Astrocyte of the hippocampus (primary cell): ENCODE measurements around the gene FAM3D.
A peak's percentile ranks its signal among the peaks of the same experiment; 100 is the strongest.

Experiments
- DNase-seq: peaks from one replicate; pipeline ENCODE4 v3.0.0; 2011; ENCODE audit warnings: low read depth, low spot score

Gene FAM3D

DNA sequence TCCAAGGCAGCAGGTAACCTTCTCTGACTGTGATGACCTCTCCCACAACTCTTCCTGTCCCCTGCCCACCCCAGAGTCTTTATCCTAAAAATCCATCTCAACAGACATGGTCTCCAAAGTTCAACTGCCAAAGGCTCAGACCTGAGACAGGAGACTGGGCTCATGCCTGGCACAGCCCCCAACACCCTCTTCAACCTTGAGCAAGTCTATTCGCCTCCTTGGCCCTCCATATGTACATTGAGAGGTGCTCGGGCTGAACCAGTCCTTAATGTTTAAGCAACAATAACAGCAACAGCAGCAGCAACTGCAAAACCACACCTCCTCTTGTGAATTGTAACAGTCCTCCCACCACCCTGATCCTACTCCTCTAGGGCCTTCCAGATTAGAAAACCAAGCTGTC lies 9.9 kb downstream of the FAM3D start:
- DNase-seq: no peak

GRCh38 chr3:58654466-58654865 lies 12.1 kb downstream of the FAM3D start:
- DNase-seq: no peak

GRCh38 chr3:58652624-58653023 lies 13.9 kb downstream of the FAM3D start:
- DNase-seq: no peak

GRCh38 chr3:58651276-58651675 lies 15.3 kb downstream of the FAM3D start:
- no peak for DNase-seq

DNA sequence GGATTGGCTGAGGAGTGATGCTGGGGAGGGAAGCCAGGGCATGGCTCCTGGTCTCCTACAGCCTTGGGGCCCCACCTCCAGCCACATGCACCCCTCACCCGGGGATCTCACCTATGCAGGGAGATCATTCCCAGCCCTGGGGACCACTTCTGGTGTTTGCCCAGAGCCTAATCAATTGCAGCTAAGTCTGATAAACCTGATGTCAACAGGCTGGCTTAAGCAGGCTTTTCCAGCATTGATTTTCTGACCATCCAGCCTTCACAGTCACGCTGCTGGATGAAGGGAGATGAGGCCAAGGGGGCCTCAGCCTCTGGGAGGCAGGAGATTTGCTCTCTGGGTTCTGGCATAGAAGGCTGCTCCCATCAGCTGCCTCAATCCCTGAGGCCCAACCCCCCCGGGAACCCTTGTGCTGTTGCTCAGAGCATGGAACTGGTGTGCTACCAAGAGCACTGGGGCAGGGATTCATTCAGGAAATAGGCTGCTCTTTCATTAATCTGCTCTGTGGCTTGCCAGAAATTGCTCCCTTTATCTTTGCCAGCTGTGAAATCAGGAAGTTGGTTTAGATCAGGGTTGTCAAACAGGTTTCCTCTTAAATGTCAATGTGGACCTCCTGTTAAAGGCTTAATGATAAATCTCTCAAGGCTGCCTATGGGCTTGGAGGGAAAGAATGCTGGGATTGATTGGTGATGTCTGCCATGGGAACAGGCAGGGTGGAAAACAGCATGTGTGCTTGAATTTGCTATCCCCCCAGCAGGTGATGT lies 19.0 kb downstream of the FAM3D start:
- DNase-seq: no peak

DNA sequence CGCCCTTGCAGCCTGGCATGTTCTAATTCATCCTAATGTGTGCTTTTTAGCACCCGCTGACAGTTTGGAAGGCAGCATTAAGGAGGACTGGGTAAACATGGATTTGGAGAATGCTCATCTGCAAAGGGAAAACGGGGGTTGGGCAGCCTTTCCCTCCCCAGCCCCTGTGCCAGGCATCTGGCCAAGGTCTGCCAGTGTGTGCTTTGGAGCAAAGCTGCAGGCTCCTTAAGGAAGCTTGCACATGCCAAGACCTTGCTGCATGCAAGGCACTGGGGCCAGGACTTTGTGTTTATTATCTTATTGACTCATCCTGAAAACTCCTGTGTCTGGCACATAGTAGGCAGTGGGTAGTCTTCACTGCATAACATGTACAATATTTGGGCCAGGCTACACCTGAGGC lies 20.1 kb downstream of the FAM3D start:
- peak; percentile 13 for DNase-seq

DNA sequence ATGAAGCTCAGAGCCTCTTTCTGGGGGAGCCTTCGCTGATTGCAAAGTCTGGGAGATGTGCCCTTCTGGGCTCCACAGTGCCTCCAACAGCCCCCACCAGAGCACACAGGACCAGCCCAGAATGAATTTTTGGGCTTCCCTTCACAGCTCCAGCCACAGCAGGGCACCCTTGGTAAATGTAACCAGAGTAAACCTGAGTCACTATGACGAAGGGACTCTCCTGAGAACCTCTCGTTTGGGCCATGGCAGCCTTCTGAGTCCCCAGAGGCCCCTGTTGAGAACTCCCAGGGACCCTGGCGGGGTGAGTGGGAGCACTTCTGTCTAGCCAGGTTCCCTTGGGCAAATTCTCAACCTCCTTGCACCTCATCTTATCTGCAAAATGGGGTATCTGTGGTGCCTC lies 20.8 kb downstream of the FAM3D start:
- DNase-seq: no peak

GRCh38 chr3:58642846-58643245 lies 23.7 kb downstream of the FAM3D start:
- DNase-seq: no peak

DNA sequence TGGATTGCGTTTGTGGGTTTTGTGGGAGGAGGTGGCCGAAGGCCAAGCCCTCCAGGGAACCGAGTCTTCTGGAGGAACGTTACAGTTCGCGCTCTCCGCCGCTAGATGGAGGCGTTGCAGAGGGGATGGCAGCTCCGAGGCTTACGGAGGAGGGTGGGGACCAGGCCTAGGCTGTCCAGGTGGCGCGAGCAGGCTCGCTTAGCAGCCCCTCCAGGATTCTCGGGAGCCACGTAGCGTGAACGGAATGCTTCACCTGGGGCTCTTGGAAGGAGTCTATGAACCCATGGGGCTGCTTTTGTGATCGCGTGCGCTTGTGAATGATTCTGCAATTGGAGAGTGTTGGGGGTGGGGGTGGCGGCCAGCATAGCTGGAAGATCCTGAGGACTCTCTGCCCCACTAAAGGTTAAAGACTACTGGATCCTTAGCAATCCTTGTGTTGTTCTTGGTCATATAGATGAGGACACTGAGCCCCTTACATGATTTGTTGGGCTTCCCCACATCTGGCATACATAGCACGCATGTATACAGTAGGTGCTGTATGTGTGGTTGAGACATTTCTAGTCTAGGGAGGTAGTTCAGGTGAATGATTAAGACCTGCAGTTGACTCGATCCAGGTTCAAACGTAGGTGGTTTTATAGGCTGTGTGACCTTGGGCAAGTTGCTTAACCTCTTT lies 25.7 kb downstream of the FAM3D start:
- peak; percentile 91 for DNase-seq

DNA sequence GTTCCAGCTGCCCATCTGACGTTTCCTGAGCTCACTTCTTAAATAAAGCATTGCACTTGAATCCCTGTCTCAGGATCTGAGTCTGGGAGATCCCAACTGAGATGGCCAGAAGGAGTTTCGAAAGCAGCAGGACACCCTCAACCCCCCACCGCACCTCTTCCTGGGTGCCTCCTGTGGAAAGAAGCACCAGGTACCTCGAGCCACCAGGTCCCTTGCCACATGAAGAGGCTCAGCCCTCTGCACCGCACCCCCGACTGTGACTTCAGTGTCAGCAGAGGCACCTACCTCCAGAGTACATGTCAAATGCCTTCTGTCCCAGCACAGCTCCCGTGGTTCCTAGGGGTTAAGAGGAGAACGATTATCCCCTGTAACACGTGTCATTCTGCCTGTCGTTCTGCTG lies 26.7 kb downstream of the FAM3D start:
- DNase-seq: no peak

DNA sequence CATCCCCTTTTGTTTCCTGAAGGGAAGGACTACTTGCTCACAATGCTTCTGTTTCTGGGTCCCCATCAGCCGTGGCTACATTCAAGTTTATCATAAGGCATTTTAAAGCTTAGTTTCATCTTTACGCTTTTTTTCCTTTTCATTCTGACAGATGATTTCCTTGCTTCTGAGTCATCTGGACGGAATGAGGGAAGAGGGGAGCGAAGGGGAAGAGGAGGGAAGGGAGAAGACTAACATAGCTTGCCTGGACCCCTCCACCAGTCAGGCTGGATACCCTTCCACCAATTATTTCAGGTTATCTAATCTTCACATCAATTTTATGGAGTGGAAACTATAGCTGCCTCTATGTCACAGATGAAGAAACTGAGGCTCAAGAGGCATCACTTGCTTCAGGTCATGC lies 27.6 kb downstream of the FAM3D start:
- no peak for DNase-seq

DNA sequence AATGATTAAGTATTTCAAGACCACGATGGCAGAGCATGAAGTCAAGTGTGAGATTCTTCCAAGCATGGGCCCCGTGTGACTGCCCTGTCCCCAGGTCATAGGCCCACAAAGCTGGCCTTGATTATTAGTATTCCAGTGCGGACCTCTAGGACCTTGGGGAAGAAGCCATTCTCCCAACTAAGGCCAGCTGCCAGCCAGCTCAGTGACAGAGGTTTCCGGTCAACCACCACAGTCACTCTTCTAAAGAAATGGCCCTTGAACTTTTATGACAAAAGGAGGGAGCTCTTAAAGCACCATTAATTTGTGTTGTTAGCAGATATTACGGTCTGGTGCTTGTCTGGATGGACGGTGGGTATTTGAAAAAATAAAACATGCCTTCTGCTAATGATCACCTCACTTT lies 28.0 kb downstream of the FAM3D start:
- no peak for DNase-seq

- DNase-seq: no peak
Observed at GRCh38 chr3:58637509-58637908, 29.1 kb downstream of the FAM3D start.

DNA sequence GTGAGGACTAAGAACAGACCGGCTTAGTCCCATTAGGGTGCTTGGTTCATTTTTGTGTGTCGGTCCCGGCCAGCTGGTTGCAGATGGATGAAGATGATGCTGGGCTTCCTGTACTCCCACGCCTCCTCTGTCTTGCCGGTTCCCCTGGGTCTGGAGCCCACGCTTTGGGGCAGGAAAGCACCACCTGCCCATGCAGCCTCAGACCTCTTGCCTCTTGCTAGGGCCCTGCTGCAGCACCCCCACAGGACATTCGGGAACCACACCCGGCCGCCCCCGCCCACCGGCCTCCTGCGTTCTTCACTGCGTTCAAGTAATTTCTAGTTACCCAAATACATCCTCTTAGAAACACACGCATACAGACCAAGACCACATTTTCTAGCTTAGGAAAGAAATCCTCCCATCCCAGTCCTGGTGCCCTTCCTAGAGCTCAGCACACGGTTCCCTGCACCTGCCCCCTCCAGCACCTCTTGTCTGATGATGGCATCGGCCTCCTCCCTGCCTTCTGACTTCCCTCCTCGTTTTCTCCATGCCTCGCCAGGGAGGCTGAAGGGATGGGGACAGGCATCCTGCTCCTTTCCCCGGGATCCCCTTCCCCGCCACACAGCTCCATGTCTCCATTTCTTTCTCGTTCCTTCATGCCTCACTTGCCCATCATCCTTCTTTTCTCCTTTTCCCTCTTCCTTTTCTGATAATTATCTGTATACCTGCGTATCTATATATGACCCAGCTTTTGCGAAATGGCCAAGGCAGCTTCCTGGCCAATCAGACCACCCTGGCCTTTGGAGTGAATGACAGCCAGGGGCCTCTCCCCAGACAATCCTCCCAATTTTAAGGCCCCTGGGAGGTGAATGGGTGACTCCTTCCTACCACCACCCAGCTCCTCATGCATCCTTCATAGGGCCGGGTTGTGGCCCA lies 30.9 kb downstream of the FAM3D start:
- no peak for DNase-seq

DNA sequence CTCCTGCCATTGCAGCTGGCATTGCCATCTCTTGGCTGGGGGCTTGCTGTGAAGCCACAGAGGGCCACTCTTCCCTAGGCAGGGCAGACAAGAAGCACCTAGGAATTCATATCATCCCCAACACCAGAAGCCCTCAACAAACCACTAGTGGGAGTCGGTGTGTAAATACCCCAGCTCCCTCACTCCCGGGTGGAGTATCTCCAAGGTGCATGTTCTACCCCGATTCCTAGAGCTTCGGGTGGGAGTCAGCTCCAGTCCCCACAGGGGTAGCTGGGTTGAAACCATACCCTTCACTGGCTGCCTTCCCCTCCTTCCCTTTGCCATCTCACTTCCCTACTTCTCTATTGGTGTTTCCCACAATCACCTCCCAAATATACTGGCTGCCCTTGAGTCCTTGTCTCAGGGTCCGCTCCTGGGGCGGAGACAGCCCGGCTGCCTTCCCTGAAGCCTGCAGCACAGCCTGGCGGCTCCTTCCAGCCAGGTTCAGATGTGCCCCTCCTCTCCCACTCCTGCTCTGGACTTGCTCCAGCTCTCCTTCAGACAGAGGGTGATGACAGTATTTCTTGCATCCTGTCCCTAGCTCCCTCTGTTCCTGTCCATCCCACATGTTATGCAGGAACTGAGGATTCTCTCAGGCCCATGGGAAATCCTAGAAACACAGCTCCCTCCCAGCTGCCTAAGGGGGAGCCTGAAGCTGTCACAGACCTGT lies 33.3 kb downstream of the FAM3D start:
- no peak for DNase-seq

DNA sequence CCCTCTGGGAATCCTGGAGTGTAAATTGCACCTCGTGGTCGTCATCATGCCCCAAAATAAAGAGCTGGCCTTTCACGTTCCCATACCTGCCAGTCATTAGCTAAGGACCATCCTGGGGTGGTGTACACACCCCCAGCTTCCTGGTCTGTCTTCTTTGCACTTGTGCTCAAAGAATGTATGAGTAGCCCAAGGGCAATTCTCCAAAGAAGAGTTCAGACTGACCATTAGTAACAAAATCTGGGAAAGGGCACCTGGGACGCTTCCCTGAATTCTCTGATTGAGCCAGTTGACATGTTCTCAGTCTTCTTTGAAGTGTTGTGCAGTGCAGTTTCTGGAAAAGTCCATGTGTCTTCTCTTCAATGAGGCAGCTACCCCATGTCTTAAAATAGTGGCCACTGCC lies 34.8 kb downstream of the FAM3D start:
- DNase-seq: no peak

DNA sequence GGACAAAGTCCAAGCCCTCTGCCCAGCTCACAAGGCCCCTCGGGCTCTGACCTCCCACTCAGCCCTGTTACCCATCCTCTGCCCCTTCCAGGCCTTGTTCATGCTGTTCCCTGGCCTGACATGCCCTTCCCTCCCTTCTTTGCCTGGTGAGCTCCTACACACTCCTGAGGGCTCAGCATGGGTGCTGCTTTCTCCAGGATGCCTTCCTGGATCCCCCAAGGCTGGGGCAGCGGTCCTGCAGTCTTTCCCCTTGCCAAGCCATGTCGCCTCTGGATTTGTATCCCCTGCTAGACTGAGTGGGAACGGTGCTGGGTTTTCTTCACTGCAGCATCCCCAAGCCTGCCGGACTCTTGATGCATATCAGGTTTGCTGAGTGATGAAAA lies 35.9 kb downstream of the FAM3D start:
- DNase-seq: no peak

- peak; percentile 82 for DNase-seq
Observed at GRCh38 chr3:58630076-58630709, 36.4 kb downstream of the FAM3D start.

- DNase-seq: no peak
Observed at GRCh38 chr3:58629629-58630028, 36.9 kb downstream of the FAM3D start.

DNA sequence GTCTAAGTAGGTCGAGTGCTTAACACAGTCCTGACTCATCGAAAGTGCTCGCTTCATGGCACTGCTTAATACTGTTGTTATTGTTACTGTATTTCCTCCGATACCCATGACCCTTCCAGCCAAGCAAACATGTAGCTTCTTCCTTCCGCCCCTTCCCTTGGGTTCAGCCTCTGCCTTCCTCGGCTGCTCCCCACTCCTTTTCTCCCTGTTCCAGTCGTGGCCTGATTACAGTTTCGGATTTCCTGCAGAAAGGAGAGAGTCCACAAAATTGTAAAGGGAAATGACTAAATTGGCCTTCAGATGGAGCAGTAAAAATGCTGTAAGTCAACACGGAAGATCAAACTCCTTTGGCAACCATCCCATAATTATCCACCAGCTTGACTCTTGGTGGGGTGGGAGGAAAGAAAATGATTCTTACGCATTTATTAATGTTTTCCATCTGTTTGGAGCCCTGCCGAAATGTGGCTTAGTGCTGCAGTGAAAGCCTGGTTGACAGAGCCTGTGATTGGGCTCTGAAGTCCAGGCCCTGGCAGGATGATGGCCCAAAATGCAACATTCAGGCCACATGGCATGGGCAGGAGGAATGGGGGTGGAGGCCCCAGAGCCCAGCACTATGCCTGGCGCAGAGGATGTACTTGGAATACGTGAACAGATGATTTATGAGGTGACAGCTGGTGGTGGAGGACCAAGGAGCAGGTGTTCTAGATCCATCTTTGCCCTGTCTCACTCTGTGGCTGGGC lies 37.6 kb downstream of the FAM3D start:
- DNase-seq: peak; percentile 46

- DNase-seq: no peak
Observed at GRCh38 chr3:58627941-58628340, 38.6 kb downstream of the FAM3D start.
